GM23338 (cell line): ENCODE results near the gene HEATR1. TPM values are rescaled to one million over a fixed set of nuclear protein-coding genes. Genes with fewer than 3 reads are reported as not detected.
"Not testable (repeated sequence)": the region's sequence is repeated elsewhere in the genome, so short reads cannot be mapped to it uniquely, and the experiment has no call there.

Source experiments
- ATAC-seq: fragments of 200-7000 bp; cut with Tn5 transposase; 3 replicates; pipeline ENCODE4 v1.9.1; 2020
- DNase-seq: peaks from one replicate; pipeline ENCODE4 v3.0.0-alpha.2; 2015; ENCODE audit warnings: low spot score
- H2AFZ ChIP-seq: fragments of 200-600 bp; sonication (generic); 2 replicates; pipeline ENCODE4 v1.8.0; 2016; ENCODE audit warnings: antibody characterized with exemption, mild to moderate bottlenecking, moderate library complexity
- H3F3A ChIP-seq: fragments of 200-600 bp; sonication (generic); replicated peaks from 2 replicates; pipeline ENCODE4 v1.8.0; 2017; ENCODE audit warnings: antibody characterized with exemption, mixed run types, low read depth
- H3K27ac ChIP-seq: fragments of 200-600 bp; sonication (generic); 2 replicates; pipeline ENCODE4 v1.6.1; 2016; ENCODE audit warnings: low read depth
- H3K27me3 ChIP-seq: fragments of 200-600 bp; sonication (generic); 2 replicates; pipeline ENCODE4 v1.8.0; 2016; ENCODE audit warnings: mild to moderate bottlenecking, mixed run types, moderate library complexity; ENCODE audit not compliant: insufficient read depth
- H3K36me3 ChIP-seq: fragments of 200-600 bp; sonication (generic); 2 replicates; pipeline ENCODE4 v1.8.0; 2016; ENCODE audit warnings: mild to moderate bottlenecking; ENCODE audit not compliant: insufficient read depth
- H3K4me1 ChIP-seq: fragments of 200-600 bp; sonication (generic); 2 replicates; pipeline ENCODE4 v1.8.0; 2016; ENCODE audit warnings: mild to moderate bottlenecking, moderate library complexity; ENCODE audit not compliant: insufficient read depth
- H3K4me2 ChIP-seq: fragments of 200-600 bp; sonication (generic); 2 replicates; pipeline ENCODE4 v1.7.1; 2017; ENCODE audit warnings: mixed run types
- H3K4me3 ChIP-seq: fragments of 200-600 bp; sonication (generic); 2 replicates; pipeline ENCODE4 v1.6.1; 2016; ENCODE audit warnings: mixed run types
- H3K79me2 ChIP-seq: fragments of 200-600 bp; sonication (generic); replicated peaks from 2 replicates; pipeline ENCODE4 v1.8.0; 2017; ENCODE audit warnings: mild to moderate bottlenecking; ENCODE audit not compliant: insufficient read depth
- H3K9me2 ChIP-seq: fragments of 200-600 bp; sonication (generic); 2 replicates; pipeline ENCODE4 v1.8.0; 2017; ENCODE audit not compliant: insufficient read depth
- H4K20me1 ChIP-seq: fragments of 200-600 bp; sonication (generic); replicated peaks from 2 replicates; pipeline ENCODE4 v1.8.0; 2017; ENCODE audit warnings: mild to moderate bottlenecking; ENCODE audit not compliant: insufficient read depth
- H3K27ac Mint-ChIP-seq: 2 replicates; pipeline ENCODE4 v1.8.0; 2020; ENCODE audit warnings: inconsistent platforms, mild to moderate bottlenecking, moderate library complexity, mixed read lengths
- H3K27me3 Mint-ChIP-seq: 3 replicates; pipeline ENCODE4 v1.8.0; 2022; ENCODE audit warnings: low read depth, mild to moderate bottlenecking, moderate library complexity, mixed read lengths, inconsistent platforms; ENCODE audit not compliant: insufficient read depth, poor library complexity
- H3K36me3 Mint-ChIP-seq: 3 replicates; pipeline ENCODE4 v1.8.0; 2021; ENCODE audit warnings: low read depth, mild to moderate bottlenecking, inconsistent platforms, moderate library complexity, mixed read lengths
- H3K4me1 Mint-ChIP-seq: 3 replicates; pipeline ENCODE4 v1.8.0; 2020; ENCODE audit warnings: mild to moderate bottlenecking, inconsistent platforms, mixed read lengths
- H3K4me3 Mint-ChIP-seq: 3 replicates; pipeline ENCODE4 v1.8.0; 2021; ENCODE audit warnings: moderate library complexity, mild to moderate bottlenecking, inconsistent platforms, mixed read lengths
- H3K9me3 Mint-ChIP-seq: 3 replicates; pipeline ENCODE4 v1.8.0; 2020; ENCODE audit warnings: moderate library complexity, mild to moderate bottlenecking, inconsistent platforms, mixed read lengths
- CREB1 ChIP-seq: fragments of 250-450 bp; sonication (Bioruptor Pico); IDR thresholded peaks from 2 replicates; pipeline ENCODE4 v1.5.0; 2020; ENCODE audit warnings: low read depth, mild to moderate bottlenecking, moderate library complexity
- EZH2 ChIP-seq: fragments of 200-600 bp; sonication (generic); IDR thresholded peaks from one replicate; pipeline ENCODE4 v1.8.0; 2017; ENCODE audit warnings: antibody characterized with exemption, mild to moderate bottlenecking, low read depth; ENCODE audit not compliant: unreplicated experiment
- EZH2phosphoT487 ChIP-seq: fragments of 200-600 bp; sonication (generic); IDR thresholded peaks from one replicate; pipeline ENCODE4 v1.8.1; 2018; ENCODE audit warnings: antibody characterized with exemption; ENCODE audit not compliant: unreplicated experiment
- NANOG ChIP-seq: IDR thresholded peaks from 2 replicates; pipeline ENCODE4 v1.6.1; 2016; ENCODE audit warnings: antibody characterized with exemption, borderline replicate concordance
- POLR2AphosphoS5 ChIP-seq: IDR thresholded peaks from 2 replicates; pipeline ENCODE4 v1.6.1; 2016; ENCODE audit warnings: antibody characterized with exemption, low read depth
- STAT1 ChIP-seq: IDR thresholded peaks from one replicate; pipeline ENCODE4 v1.6.1; 2016; ENCODE audit warnings: antibody characterized with exemption; ENCODE audit not compliant: unreplicated experiment
- ZNF114 ChIP-seq: fragments of 250-450 bp; sonication (Bioruptor Pico); IDR thresholded peaks from 2 replicates; pipeline ENCODE4 v1.5.0; 2020; ENCODE audit warnings: mild to moderate bottlenecking, moderate library complexity
- polyA plus RNA-seq: library from polyadenylated mRNA; unstranded; fragments of >200 nt; fragmentation: Nextera tagmentation; extraction: Ambion mirVana; gene quantifications from 2 replicates; pipeline ENCODE4 v1.2.1, GENCODE V29; 2016
- total RNA-seq: library from RNA; depleted of rRNA; stranded (reverse); fragments of >200 nt; shearing (Covaris generic); gene quantifications from 2 replicates; pipeline ENCODE4 v1.2.3, GENCODE V29; 2014
- TF ChIP-seq, protein P1 (sequence below), 2 experiments: fragments of 200-600 bp in 1 of 2; sonication (generic) in 1 of 2; conservative IDR thresholded peaks; 2 replicates each; pipeline versions ENCODE4 v1.5.1 to v1.6.1; 2016 to 2017; ENCODE audit warnings: antibody characterized with exemption in 2 of 2, low read depth in 2 of 2, mild to moderate bottlenecking in 2 of 2, moderate library complexity in 1 of 2
- TF ChIP-seq, protein P2 (sequence below): IDR thresholded peaks from 2 replicates; pipeline ENCODE4 v1.6.1; 2016; ENCODE audit warnings: antibody characterized with exemption

Gene HEATR1
- total and polyA plus RNA-seq, 2 experiments from 2014 or later, result 17.2 to 81.1 TPM

DNA sequence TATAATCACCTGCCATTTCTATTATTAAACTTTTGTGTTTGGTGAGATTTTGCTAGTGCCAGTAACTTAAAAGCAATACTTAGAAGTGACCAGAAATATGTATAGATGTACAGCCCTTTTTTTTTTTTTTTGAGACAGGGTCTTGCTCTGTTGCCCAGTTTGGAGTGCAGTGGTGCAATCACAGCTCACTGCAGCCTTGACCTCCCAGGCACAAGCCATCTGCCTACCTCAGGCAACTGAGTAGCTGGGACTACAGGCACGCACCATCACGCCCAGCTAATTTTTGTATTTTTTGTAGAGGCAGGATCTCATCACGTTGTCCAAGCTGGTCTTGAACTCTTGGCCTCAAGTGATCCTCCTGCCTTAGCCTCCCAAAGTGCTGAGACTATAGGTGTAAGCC is 23.9 kb downstream of the HEATR1 start:
- H4K20me1 ChIP-seq, H3K27ac Mint-ChIP-seq: not testable (repeated sequence)
- peaks cover 86% of the 10 kb centered on the region for H3K36me3 Mint-ChIP-seq

DNA sequence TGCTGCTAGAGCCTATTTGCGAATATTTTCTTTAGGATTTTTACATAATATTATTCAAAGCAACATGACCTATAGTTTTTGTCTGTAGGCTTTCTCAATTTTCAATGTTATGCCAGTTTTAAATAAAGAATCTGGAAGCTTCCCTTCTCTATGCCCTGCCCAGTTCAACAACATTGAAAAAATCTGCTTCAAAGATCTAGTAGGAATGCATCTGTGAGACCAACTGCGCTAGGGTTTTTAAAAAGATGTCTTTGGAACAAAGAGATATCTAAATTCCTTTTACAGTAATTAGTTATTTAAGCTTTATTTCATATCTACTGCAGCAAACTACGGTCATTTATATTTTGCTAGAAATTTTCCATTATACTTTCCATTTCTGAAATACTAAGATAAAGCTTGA is 25.7 kb downstream of the HEATR1 start:
- H3K27ac ChIP-seq, result no peak overlapping the region
- DNase-seq (no peak), ATAC-seq (no peak)
- H3K4me1 Mint-ChIP-seq, result no peaks in the 10 kb centered on the region
- TF ChIP-seq NANOG (no peak), EZH2 (no peak), POLR2AphosphoS5 (no peak), EZH2phosphoT487 (no peak), STAT1 (no peak), ZNF114 (CRISPR knock-in tag) (no peak), CREB1 (CRISPR knock-in tag) (no peak)
- TF ChIP-seq, protein P1, sequence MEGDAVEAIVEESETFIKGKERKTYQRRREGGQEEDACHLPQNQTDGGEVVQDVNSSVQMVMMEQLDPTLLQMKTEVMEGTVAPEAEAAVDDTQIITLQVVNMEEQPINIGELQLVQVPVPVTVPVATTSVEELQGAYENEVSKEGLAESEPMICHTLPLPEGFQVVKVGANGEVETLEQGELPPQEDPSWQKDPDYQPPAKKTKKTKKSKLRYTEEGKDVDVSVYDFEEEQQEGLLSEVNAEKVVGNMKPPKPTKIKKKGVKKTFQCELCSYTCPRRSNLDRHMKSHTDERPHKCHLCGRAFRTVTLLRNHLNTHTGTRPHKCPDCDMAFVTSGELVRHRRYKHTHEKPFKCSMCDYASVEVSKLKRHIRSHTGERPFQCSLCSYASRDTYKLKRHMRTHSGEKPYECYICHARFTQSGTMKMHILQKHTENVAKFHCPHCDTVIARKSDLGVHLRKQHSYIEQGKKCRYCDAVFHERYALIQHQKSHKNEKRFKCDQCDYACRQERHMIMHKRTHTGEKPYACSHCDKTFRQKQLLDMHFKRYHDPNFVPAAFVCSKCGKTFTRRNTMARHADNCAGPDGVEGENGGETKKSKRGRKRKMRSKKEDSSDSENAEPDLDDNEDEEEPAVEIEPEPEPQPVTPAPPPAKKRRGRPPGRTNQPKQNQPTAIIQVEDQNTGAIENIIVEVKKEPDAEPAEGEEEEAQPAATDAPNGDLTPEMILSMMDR (conservative IDR thresholded peaks at IDR 0.05; ENCODE audit: low read depth in 2 of 2), result no peak
- TF ChIP-seq, protein P2, sequence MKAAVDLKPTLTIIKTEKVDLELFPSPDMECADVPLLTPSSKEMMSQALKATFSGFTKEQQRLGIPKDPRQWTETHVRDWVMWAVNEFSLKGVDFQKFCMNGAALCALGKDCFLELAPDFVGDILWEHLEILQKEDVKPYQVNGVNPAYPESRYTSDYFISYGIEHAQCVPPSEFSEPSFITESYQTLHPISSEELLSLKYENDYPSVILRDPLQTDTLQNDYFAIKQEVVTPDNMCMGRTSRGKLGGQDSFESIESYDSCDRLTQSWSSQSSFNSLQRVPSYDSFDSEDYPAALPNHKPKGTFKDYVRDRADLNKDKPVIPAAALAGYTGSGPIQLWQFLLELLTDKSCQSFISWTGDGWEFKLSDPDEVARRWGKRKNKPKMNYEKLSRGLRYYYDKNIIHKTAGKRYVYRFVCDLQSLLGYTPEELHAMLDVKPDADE, result no peak
- H3K4me1 ChIP-seq, result no peaks in the 10 kb centered on the region
- no peaks in the 10 kb centered on the region for H3K27me3 ChIP-seq
- H3K4me3 ChIP-seq, result no peak overlapping the region
- H4K20me1 ChIP-seq, result peaks cover 4% of the 10 kb centered on the region; the same call in 1 of the 2 replicates
- H3K36me3 Mint-ChIP-seq, result peaks cover 84% of the 10 kb centered on the region
- no peak overlapping the region for H3K4me3 Mint-ChIP-seq
- peaks cover 4% of the 10 kb centered on the region for H3K27me3 Mint-ChIP-seq
- no peaks in the 10 kb centered on the region for H3F3A ChIP-seq
- H3K36me3 ChIP-seq, result peaks cover 55% of the 10 kb centered on the region
- H3K4me2 ChIP-seq, result no peak overlapping the region
- H3K27ac Mint-ChIP-seq, result no peak overlapping the region
- no peak overlapping the region for H2AFZ ChIP-seq
- no peaks in the 10 kb centered on the region for H3K79me2 ChIP-seq
- H3K9me2 ChIP-seq, result no peaks in the 10 kb centered on the region
- no peaks in the 10 kb centered on the region for H3K9me3 Mint-ChIP-seq

More for the DNA sequence above, 23.9 kb downstream of the HEATR1 start:
- H3F3A ChIP-seq, H3K27me3 Mint-ChIP-seq, H2AFZ ChIP-seq, H3K4me1 ChIP-seq, H3K4me3 Mint-ChIP-seq, H3K4me2 ChIP-seq, H3K4me3 ChIP-seq, H3K79me2 ChIP-seq, H3K4me1 Mint-ChIP-seq, H3K27ac ChIP-seq, H3K9me2 ChIP-seq, H3K27me3 ChIP-seq, H3K9me3 Mint-ChIP-seq, ATAC-seq, DNase-seq: not testable (repeated sequence)
- H3K36me3 ChIP-seq, result peaks cover 57% of the 10 kb centered on the region

DNA sequence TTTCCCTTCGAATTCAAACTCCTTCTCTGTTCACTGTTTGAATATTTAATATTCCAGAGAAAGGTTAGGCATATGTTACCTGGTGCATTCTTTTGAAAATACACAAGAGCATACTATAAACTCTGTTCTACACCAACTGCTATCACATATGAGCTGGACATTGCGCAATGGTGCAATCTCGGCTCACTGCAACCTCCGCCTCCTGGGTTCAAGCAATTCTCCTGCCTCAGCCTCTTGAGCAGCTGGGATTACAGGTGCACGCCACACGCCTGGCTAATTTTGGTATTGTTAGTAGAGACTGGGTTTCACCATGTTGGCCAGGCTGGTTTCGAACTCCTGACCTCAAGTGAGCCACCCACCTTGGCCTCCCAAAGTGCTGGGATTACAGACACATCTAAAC is 27.3 kb downstream of the HEATR1 start:
- not testable (repeated sequence) for ATAC-seq, H3K4me3 Mint-ChIP-seq, H3K9me2 ChIP-seq, H3F3A ChIP-seq, H4K20me1 ChIP-seq, H3K27ac ChIP-seq, H3K4me2 ChIP-seq, H3K27me3 Mint-ChIP-seq, H3K4me3 ChIP-seq, H3K9me3 Mint-ChIP-seq, DNase-seq, H3K27ac Mint-ChIP-seq, H3K27me3 ChIP-seq, H3K4me1 Mint-ChIP-seq, H3K79me2 ChIP-seq, H2AFZ ChIP-seq, H3K4me1 ChIP-seq
- H3K36me3 Mint-ChIP-seq, result peaks cover 83% of the 10 kb centered on the region
- H3K36me3 ChIP-seq, result peaks cover 63% of the 10 kb centered on the region
